ENCODE data around the gene EHD4.

EHD4 gene

GRCh38 chr15:41847206-41847605 is 125.2 kb downstream of the EHD4 start:
- no peak for DNase-seq
- intact Hi-C loops (cut with DNase I), result no loop called here

Measured in head of caudate nucleus (tissue), 42 donors.